Astrocyte (in vitro differentiated cells and primary cell): ENCODE data around the gene OMD. TPM values are rescaled to one million over a fixed set of nuclear protein-coding genes. Genes with fewer than 3 reads are reported as not detected.

Experiments used
- DNase-seq: peaks from one replicate; pipeline ENCODE4 v3.0.0-alpha.2; 2010; ENCODE audit warnings: low read depth
- FAIRE-seq: peaks from 2 replicates; lab custom pipeline; 2011; peaks lifted over from hg19 to GRCh38; lab: Jason Lieb, UNC
- H2AFZ ChIP-seq: 2 replicates; pipeline ENCODE4 v1.6.0; 2012; ENCODE audit warnings: low read depth, low read length, inconsistent platforms
- H3K27ac ChIP-seq: 2 replicates; pipeline ENCODE4 v1.5.1; 2011; ENCODE audit warnings: low read depth, low read length, inconsistent platforms
- H3K27me3 ChIP-seq: 2 replicates; pipeline ENCODE4 v1.6.0; 2011; ENCODE audit warnings: low read length, inconsistent platforms; ENCODE audit not compliant: insufficient read depth
- H3K36me3 ChIP-seq: 2 replicates; pipeline ENCODE4 v1.5.1; 2011; ENCODE audit warnings: low read length, inconsistent platforms; ENCODE audit not compliant: insufficient read depth
- H3K4me1 ChIP-seq: 2 replicates; pipeline ENCODE4 v1.5.1; 2011; ENCODE audit warnings: low read length, inconsistent platforms; ENCODE audit not compliant: insufficient read depth
- H3K4me2 ChIP-seq: 2 replicates; pipeline ENCODE4 v1.6.0; 2012; ENCODE audit warnings: low read length, inconsistent platforms
- H3K4me3 ChIP-seq: 2 replicates; pipeline ENCODE4 v1.5.1; 2011; ENCODE audit warnings: low read depth, mild to moderate bottlenecking, low read length, inconsistent platforms; ENCODE audit not compliant: insufficient read depth
- H3K79me2 ChIP-seq: 2 replicates; pipeline ENCODE4 v1.6.0; 2012; ENCODE audit warnings: mild to moderate bottlenecking, low read length, inconsistent platforms; ENCODE audit not compliant: insufficient read depth
- H3K9ac ChIP-seq: 2 replicates; pipeline ENCODE4 v1.6.0; 2012; ENCODE audit warnings: mild to moderate bottlenecking, low read length, inconsistent platforms
- H3K9me3 ChIP-seq: 2 replicates; pipeline ENCODE4 v1.5.1; 2012; ENCODE audit warnings: low read depth, mild to moderate bottlenecking, low read length, inconsistent platforms; ENCODE audit not compliant: insufficient read depth
- H4K20me1 ChIP-seq: 2 replicates; pipeline ENCODE4 v1.6.0; 2012; ENCODE audit warnings: low read length, inconsistent platforms; ENCODE audit not compliant: insufficient read depth
- H3K27ac Mint-ChIP-seq: one replicate; pipeline ENCODE4 v1.8.0; 2021; ENCODE audit warnings: mild to moderate bottlenecking, mixed read lengths; ENCODE audit not compliant: unreplicated experiment
- H3K27me3 Mint-ChIP-seq: one replicate; pipeline ENCODE4 v1.8.0; 2021; ENCODE audit warnings: low read depth, mixed read lengths; ENCODE audit not compliant: unreplicated experiment
- H3K36me3 Mint-ChIP-seq: one replicate; pipeline ENCODE4 v1.8.0; 2021; ENCODE audit warnings: low read depth, mixed read lengths; ENCODE audit not compliant: unreplicated experiment
- H3K4me1 Mint-ChIP-seq: one replicate; pipeline ENCODE4 v1.8.0; 2021; ENCODE audit warnings: low read depth, mixed read lengths; ENCODE audit not compliant: unreplicated experiment
- H3K4me3 Mint-ChIP-seq: one replicate; pipeline ENCODE4 v1.8.0; 2021; ENCODE audit warnings: mild to moderate bottlenecking, moderate library complexity, mixed read lengths; ENCODE audit not compliant: unreplicated experiment
- H3K9me3 Mint-ChIP-seq: one replicate; pipeline ENCODE4 v1.8.0; 2021; ENCODE audit warnings: mild to moderate bottlenecking, mixed read lengths; ENCODE audit not compliant: unreplicated experiment
- EZH2 ChIP-seq: IDR thresholded peaks from 2 replicates; pipeline ENCODE4 v1.6.1; 2012; ENCODE audit warnings: mild to moderate bottlenecking, low read length, inconsistent platforms; ENCODE audit not compliant: insufficient read depth
- total RNA-seq: library from RNA; stranded (reverse); gene quantifications from 2 replicates; pipeline ENCODE4 v1.2.1, GENCODE V29; 2021
- TF ChIP-seq, protein P1 (sequence below): IDR thresholded peaks from 2 replicates; pipeline ENCODE4 v1.5.1; 2011; ENCODE audit warnings: low read depth, mild to moderate bottlenecking, inconsistent platforms, low read length, moderate library complexity; ENCODE audit not compliant: insufficient read depth

Gene OMD
- total RNA-seq, 1 donor from 2014 or later = not detected

DNA sequence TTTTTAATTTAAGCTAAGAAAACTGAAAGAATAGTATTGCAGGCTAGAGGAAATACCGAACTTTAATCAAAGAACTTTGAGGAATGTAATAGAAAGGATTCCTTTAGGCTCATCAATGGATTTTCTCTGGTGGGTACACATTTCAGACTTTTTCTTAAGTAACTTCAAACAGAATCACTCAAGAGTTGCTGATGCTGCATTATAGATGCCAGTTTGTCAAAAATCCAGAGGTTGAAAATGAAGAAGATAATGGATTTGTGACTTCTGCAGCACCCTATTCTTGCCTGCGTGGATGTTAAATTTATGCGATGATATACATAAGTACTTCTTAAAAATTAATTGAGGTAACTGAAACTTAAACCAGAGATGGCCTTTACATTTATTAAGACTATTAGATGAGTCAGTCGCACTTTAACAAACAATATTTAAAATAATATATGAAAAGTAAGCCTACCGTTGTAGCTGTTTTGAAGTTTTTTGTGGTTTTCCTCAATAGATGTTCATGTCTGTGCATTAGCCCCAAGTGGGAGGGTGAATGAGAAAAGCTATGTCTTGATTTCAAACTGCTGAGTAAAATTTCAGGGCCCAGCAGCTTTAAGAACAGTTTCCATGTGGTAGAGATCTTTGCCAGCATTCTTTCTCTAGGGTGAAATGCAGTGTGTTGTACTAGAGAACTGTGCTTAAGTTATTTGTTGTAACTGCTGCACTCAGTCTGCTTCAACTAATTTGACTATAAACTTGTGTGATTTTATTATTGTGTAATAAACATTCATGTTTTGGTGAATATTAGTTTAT, 20.0 kb downstream of the OMD start, which contains the start of gene OGN:
TSS of gene OGN (minus strand) at position 537 of the 795 bp plus-strand sequence. CDS start 1,171 bp downstream, outside the sequence.
- Histone ChIP-seq H3K4me1 (no peaks in the 10 kb centered on the region), H3K4me2 (no peak within 1 kb of the TSS), H3K36me3 (no peaks in the 10 kb centered on the region), H3K9ac (no peak within 1 kb of the TSS), H3K79me2 (no peaks in the 10 kb centered on the region), H3K27me3 (no peaks in the 10 kb centered on the region), H3K4me3 (no peak within 1 kb of the TSS), H3K9me3 (no peaks in the 10 kb centered on the region), H3K27ac (no peak within 1 kb of the TSS), H2AFZ (no peak within 1 kb of the TSS), H4K20me1 (no peaks in the 10 kb centered on the region)
- no peaks in the 10 kb centered on the region for H3K36me3 Mint-ChIP-seq
- no peaks in the 10 kb centered on the region for H3K27me3 Mint-ChIP-seq
- H3K4me1 Mint-ChIP-seq = peaks cover 7% of the 10 kb centered on the region
- FAIRE-seq (no peak), DNase-seq (no peak)
- no peak within 1 kb of the TSS for H3K27ac Mint-ChIP-seq
- no peaks in the 10 kb centered on the region for H3K9me3 Mint-ChIP-seq
- no peak within 1 kb of the TSS for H3K4me3 Mint-ChIP-seq
- no peak for TF ChIP-seq EZH2
- TF ChIP-seq, protein P1, sequence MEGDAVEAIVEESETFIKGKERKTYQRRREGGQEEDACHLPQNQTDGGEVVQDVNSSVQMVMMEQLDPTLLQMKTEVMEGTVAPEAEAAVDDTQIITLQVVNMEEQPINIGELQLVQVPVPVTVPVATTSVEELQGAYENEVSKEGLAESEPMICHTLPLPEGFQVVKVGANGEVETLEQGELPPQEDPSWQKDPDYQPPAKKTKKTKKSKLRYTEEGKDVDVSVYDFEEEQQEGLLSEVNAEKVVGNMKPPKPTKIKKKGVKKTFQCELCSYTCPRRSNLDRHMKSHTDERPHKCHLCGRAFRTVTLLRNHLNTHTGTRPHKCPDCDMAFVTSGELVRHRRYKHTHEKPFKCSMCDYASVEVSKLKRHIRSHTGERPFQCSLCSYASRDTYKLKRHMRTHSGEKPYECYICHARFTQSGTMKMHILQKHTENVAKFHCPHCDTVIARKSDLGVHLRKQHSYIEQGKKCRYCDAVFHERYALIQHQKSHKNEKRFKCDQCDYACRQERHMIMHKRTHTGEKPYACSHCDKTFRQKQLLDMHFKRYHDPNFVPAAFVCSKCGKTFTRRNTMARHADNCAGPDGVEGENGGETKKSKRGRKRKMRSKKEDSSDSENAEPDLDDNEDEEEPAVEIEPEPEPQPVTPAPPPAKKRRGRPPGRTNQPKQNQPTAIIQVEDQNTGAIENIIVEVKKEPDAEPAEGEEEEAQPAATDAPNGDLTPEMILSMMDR = no peak

DNA sequence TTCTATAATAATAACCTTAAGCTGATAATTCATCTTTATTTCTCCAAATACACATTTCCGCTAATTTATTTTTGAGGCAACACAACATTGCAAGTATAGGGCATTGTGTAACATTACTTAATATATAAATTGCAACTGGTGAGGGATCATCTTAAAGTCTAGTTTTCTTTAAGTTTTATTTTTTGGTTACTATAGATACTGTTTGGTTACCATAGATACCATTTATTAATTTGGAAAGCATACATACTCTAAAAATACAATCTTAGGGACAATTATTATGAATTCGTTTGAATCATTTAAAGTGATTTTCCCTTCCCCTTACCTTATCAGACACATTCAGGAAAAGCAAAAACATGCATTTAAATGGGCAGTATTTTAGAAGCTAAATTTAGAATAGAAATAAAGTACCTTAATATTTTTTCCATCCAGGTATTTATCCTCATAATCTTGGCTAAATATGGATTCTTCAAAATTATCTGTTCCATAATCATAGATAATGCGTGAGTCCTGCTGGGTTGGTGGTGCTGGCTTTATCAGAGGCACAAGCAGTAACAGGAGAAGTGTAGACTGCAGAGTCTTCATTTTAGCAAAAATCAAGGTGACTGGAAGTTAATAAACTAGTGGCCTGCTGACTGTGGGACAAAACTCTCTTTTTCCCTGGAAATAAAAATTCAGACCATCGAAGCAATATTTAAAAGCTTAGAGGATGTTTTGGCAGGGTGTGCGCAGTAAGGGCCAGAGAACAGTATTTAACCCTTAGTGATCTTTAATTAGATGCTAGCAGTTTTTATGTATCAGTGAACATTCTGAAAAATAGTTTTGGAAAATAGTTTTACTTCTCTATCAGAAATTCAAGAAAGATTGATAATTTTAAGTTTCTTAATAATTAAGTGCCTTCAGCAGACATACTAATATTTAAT, 21.2 kb downstream of the OMD start:
- Mint-ChIP-seq H3K4me1 (peaks cover 7% of the 10 kb centered on the region), H3K4me3 (no peak overlapping the region), H3K27me3 (no peaks in the 10 kb centered on the region), H3K9me3 (no peaks in the 10 kb centered on the region), H3K27ac (no peak overlapping the region), H3K36me3 (no peaks in the 10 kb centered on the region)
- Histone ChIP-seq H3K4me1 (no peaks in the 10 kb centered on the region), H4K20me1 (no peaks in the 10 kb centered on the region), H3K27ac (no peak overlapping the region), H3K79me2 (no peaks in the 10 kb centered on the region), H3K27me3 (no peaks in the 10 kb centered on the region), H2AFZ (no peak overlapping the region), H3K4me2 (no peak overlapping the region), H3K9ac (no peak overlapping the region), H3K4me3 (no peak overlapping the region), H3K36me3 (no peaks in the 10 kb centered on the region), H3K9me3 (no peaks in the 10 kb centered on the region)
- FAIRE-seq = no peak
- DNase-seq = no peak
- TF ChIP-seq, protein P1 = no peak
- no peak for TF ChIP-seq EZH2
